Urinary bladder (tissue), 4 donors: ENCODE data around the gene PNPLA6. TPM values are rescaled to one million over a fixed set of nuclear protein-coding genes. Genes with fewer than 3 reads are reported as not detected.

Experiments used
- DNase-seq: peaks from one replicate; pipeline ENCODE4 v3.0.0-alpha.2; 2015; ENCODE audit errors: extremely low spot score
- H3K27ac ChIP-seq: one replicate; pipeline ENCODE4 v1.5.1; 2013; ENCODE audit warnings: low read depth, mild to moderate bottlenecking, moderate library complexity
- H3K36me3 ChIP-seq: one replicate; pipeline ENCODE4 v1.6.1; 2013; ENCODE audit warnings: mild to moderate bottlenecking, moderate library complexity; ENCODE audit not compliant: insufficient read depth
- H3K4me1 ChIP-seq: one replicate; pipeline ENCODE4 v1.6.1; 2013; ENCODE audit warnings: mild to moderate bottlenecking, moderate library complexity; ENCODE audit not compliant: insufficient read depth
- H3K4me3 ChIP-seq: one replicate; pipeline ENCODE4 v1.5.1; 2013; ENCODE audit warnings: low read depth, low read length
- WGBS: extraction: QIAGEN DNeasy Blood & Tissue Kit; methylation state at CpG from one replicate; pipeline ENCODE4 v1.1.7; 2013; 5-methylcytosine and 5-hydroxymethylcytosine counted together
- polyA plus RNA-seq: library from polyadenylated mRNA; stranded (reverse); fragments of 200-250 nt; gene quantifications from one replicate; pipeline ENCODE4 v1.2.3, GENCODE V29; 2013
- total RNA-seq: library from RNA; depleted of rRNA; stranded (reverse); fragments of >200 nt; gene quantifications from one replicate; pipeline ENCODE4 v1.2.3, GENCODE V29; 2014
- donor health status: healthy with polysubstance abuse.
- donor health status: healthy.

Gene PNPLA6
- total RNA-seq (25.2 TPM), polyA plus RNA-seq (54.1 TPM)

- H3K27ac ChIP-seq, result peak within 1 kb of the TSS; percentile 91
- DNase-seq, result peak; percentile 82
- H3K4me1 ChIP-seq, result no peaks in the 10 kb centered on the region
- H3K4me3 ChIP-seq, result peak within 1 kb of the TSS; percentile 78
- under 1% methylated on average over 76 of the region's 76 CpGs for WGBS
- H3K36me3 ChIP-seq, result no peaks in the 10 kb centered on the region
Measured at GRCh38 chr19:7535047-7535997, at the start of gene PNPLA6. Gene PNPLA6 (plus strand): TSS chr19:7535717. CDS start chr19:7535789, 72 bp downstream.

- no peaks in the 10 kb centered on the region for H3K36me3 ChIP-seq
- H3K4me1 ChIP-seq, result no peaks in the 10 kb centered on the region
- no peak overlapping the region for H3K4me3 ChIP-seq
- no peak for DNase-seq
- no peak overlapping the region for H3K27ac ChIP-seq
- 77% methylated on average over 2 of the region's 2 CpGs for WGBS
Measured at GRCh38 chr19:7486923-7487322, 48.6 kb upstream of the PNPLA6 start.

GRCh38 chr19:7488736-7489353 lies 46.7 kb upstream of the PNPLA6 start, which contains the start of gene PEX11G:
Gene PEX11G (minus strand): TSS chr19:7489035. CDS start chr19:7489010, 25 bp downstream.
- Histone ChIP-seq H3K36me3 (no peaks in the 10 kb centered on the region), H3K4me3 (peak within 1 kb of the TSS; percentile 63), H3K4me1 (no peaks in the 10 kb centered on the region), H3K27ac (peak within 1 kb of the TSS; percentile 82)
- WGBS, result under 1% methylated on average over 49 of the region's 49 CpGs
- DNase-seq, result peak; percentile 71

GRCh38 chr19:7489609-7490044 lies 45.9 kb upstream of the PNPLA6 start:
- 84% methylated on average over 11 of the region's 11 CpGs for WGBS
- Histone ChIP-seq H3K4me3 (no peak overlapping the region), H3K4me1 (no peaks in the 10 kb centered on the region), H3K27ac (no peak overlapping the region), H3K36me3 (no peaks in the 10 kb centered on the region)
- DNase-seq, result no peak

GRCh38 chr19:7492142-7492541 lies 43.4 kb upstream of the PNPLA6 start:
- DNase-seq, result no peak
- Histone ChIP-seq H3K4me3 (no peak overlapping the region), H3K27ac (no peak overlapping the region), H3K36me3 (no peaks in the 10 kb centered on the region), H3K4me1 (no peaks in the 10 kb centered on the region)
- WGBS, result 65% methylated on average over 4 of the region's 4 CpGs

- 70% methylated on average over 11 of the region's 11 CpGs for WGBS
- Histone ChIP-seq H3K4me1 (no peaks in the 10 kb centered on the region), H3K4me3 (no peak overlapping the region), H3K27ac (no peak overlapping the region), H3K36me3 (no peaks in the 10 kb centered on the region)
- no peak for DNase-seq
Measured at GRCh38 chr19:7492558-7492957, 43.0 kb upstream of the PNPLA6 start.

- peak overlapping the region; percentile 90 for H3K27ac ChIP-seq
- no peak overlapping the region for H3K4me3 ChIP-seq
Measured at GRCh38 chr19:7494416-7495098, 41.0 kb upstream of the PNPLA6 start.

GRCh38 chr19:7497292-7497691 lies 38.2 kb upstream of the PNPLA6 start:
- H3K27ac ChIP-seq, result no peak overlapping the region
- H3K4me3 ChIP-seq, result no peak overlapping the region
- no peaks in the 10 kb centered on the region for H3K36me3 ChIP-seq
- 58% methylated on average over 7 of the region's 7 CpGs for WGBS
- no peak for DNase-seq
- H3K4me1 ChIP-seq, result no peaks in the 10 kb centered on the region

More at GRCh38 chr19:7494416-7495098, 41.0 kb upstream of the PNPLA6 start:
- 31% methylated on average over 13 of the region's 13 CpGs for WGBS
- H3K36me3 ChIP-seq, result no peaks in the 10 kb centered on the region
- no peak for DNase-seq
- no peaks in the 10 kb centered on the region for H3K4me1 ChIP-seq

- H3K36me3 ChIP-seq, result no peaks in the 10 kb centered on the region
- no peak overlapping the region for H3K27ac ChIP-seq
- peak overlapping the region; percentile 33 for H3K4me3 ChIP-seq
- H3K4me1 ChIP-seq, result no peaks in the 10 kb centered on the region
- 1% methylated on average over 93 of the region's 93 CpGs for WGBS
- no peak for DNase-seq
Measured at GRCh38 chr19:7500811-7501450, 34.6 kb upstream of the PNPLA6 start.

GRCh38 chr19:7502552-7502951 lies 33.0 kb upstream of the PNPLA6 start:
- 68% methylated on average over 2 of the region's 2 CpGs for WGBS

GRCh38 chr19:7504684-7505083 lies 30.8 kb upstream of the PNPLA6 start:
- Histone ChIP-seq H3K4me1 (no peaks in the 10 kb centered on the region), H3K27ac (no peak overlapping the region), H3K36me3 (no peaks in the 10 kb centered on the region), H3K4me3 (no peak overlapping the region)
- DNase-seq, result no peak
- 82% methylated on average over 6 of the region's 6 CpGs for WGBS

More at GRCh38 chr19:7502552-7502951, 33.0 kb upstream of the PNPLA6 start:
- no peak for DNase-seq
- no peaks in the 10 kb centered on the region for H3K36me3 ChIP-seq
- H3K4me3 ChIP-seq, result no peak overlapping the region
- H3K27ac ChIP-seq, result no peak overlapping the region
- H3K4me1 ChIP-seq, result no peaks in the 10 kb centered on the region

- no peak for DNase-seq
- 42% methylated on average over 19 of the region's 19 CpGs for WGBS
- H3K36me3 ChIP-seq, result no peaks in the 10 kb centered on the region
- H3K27ac ChIP-seq, result no peak overlapping the region
- H3K4me3 ChIP-seq, result no peak overlapping the region
- no peaks in the 10 kb centered on the region for H3K4me1 ChIP-seq
Measured at GRCh38 chr19:7505288-7505681, 30.2 kb upstream of the PNPLA6 start.
